GM21737 (cell line): Measurements from ENCODE around the gene TGFBR3L.

ENCODE experiments used
- ATAC-seq: cut with Tn5 transposase; IDR thresholded peaks from one replicate; pipeline ENCODE4 v1.9.1; 2021; ENCODE audit warnings: mild to moderate bottlenecking, moderate library complexity; ENCODE audit not compliant: unreplicated experiment

Gene TGFBR3L

GRCh38 chr19:7903244-7904073 lies 11.2 kb upstream of the TGFBR3L start, which contains the start of gene MAP2K7:
TSS of gene MAP2K7 (plus strand) at chr19:7903877. CDS start at chr19:7903945, 68 bp downstream.
- ATAC-seq, result peak; percentile 64

- peak; percentile 29 for ATAC-seq
These were observed 10.3 kb upstream of the TGFBR3L start for GRCh38 chr19:7904074-7905020.

GRCh38 chr19:7905268-7905667 lies 9.4 kb upstream of the TGFBR3L start:
- ATAC-seq, result no peak

GRCh38 chr19:7905859-7906258 lies 8.8 kb upstream of the TGFBR3L start:
- ATAC-seq, result no peak

- ATAC-seq, result no peak
These were observed 7.5 kb upstream of the TGFBR3L start for GRCh38 chr19:7907122-7907521.

GRCh38 chr19:7907544-7907943 lies 7.1 kb upstream of the TGFBR3L start:
- ATAC-seq, result no peak

GRCh38 chr19:7908078-7908699 lies 6.4 kb upstream of the TGFBR3L start:
- ATAC-seq, result no peak

- ATAC-seq, result no peak
These were observed 5.7 kb upstream of the TGFBR3L start for GRCh38 chr19:7908742-7909461.

GRCh38 chr19:7909471-7910067 lies 5.1 kb upstream of the TGFBR3L start:
- ATAC-seq, result no peak

GRCh38 chr19:7910321-7911161 lies 4.1 kb upstream of the TGFBR3L start:
- ATAC-seq, result no peak

GRCh38 chr19:7911508-7912143 lies 3.0 kb upstream of the TGFBR3L start:
- no peak for ATAC-seq

- ATAC-seq, result no peak
These were observed 2.4 kb upstream of the TGFBR3L start for GRCh38 chr19:7912144-7912696.

- ATAC-seq, result no peak
These were observed 1.7 kb upstream of the TGFBR3L start for GRCh38 chr19:7912697-7913564.

- no peak for ATAC-seq
These were observed 978 bp upstream of the TGFBR3L start for GRCh38 chr19:7913652-7914051.

GRCh38 chr19:7914099-7914498 lies 531 bp upstream of the TGFBR3L start:
- no peak for ATAC-seq

- ATAC-seq, result no peak
These were observed 846 bp downstream of the TGFBR3L start for GRCh38 chr19:7915250-7916102.
